Renal cortical epithelial cell (primary cell): ENCODE data around the gene INAFM1. TPM values are rescaled to one million over a fixed set of nuclear protein-coding genes. Genes with fewer than 3 reads are reported as not detected.

Experiments used
- DNase-seq: peaks from one replicate; pipeline ENCODE4 v3.0.0-alpha.2; 2011; ENCODE audit warnings: low read depth
- total RNA-seq: library from RNA; depleted of rRNA; stranded (reverse); fragments of >200 nt; gene quantifications from 2 replicates; pipeline ENCODE4 v1.2.3, GENCODE V29; 2014

Gene INAFM1
- total RNA-seq, 1 donor from 2014 or later: 1.8 TPM

- DNase-seq: no peak
Observed at GRCh38 chr19:47310323-47310722, 35.6 kb downstream of the INAFM1 start.

GRCh38 chr19:47310819-47311218 is 36.1 kb downstream of the INAFM1 start:
- DNase-seq: no peak

GRCh38 chr19:47312366-47313006 is 37.8 kb downstream of the INAFM1 start:
- DNase-seq: no peak

- no peak for DNase-seq
Observed at GRCh38 chr19:47313754-47314295, 39.1 kb downstream of the INAFM1 start.

- peak; percentile 90 for DNase-seq
Observed at GRCh38 chr19:47315125-47315821, 40.6 kb downstream of the INAFM1 start.

GRCh38 chr19:47316513-47316912 is 41.8 kb downstream of the INAFM1 start:
- DNase-seq: no peak

- no peak for DNase-seq
Observed at GRCh38 chr19:47319923-47320871, 45.5 kb downstream of the INAFM1 start.

- DNase-seq: no peak
Observed at GRCh38 chr19:47321630-47322029, 46.9 kb downstream of the INAFM1 start.

- no peak for DNase-seq
Observed at GRCh38 chr19:47322058-47322457, 47.4 kb downstream of the INAFM1 start.

- no peak for DNase-seq
Observed at GRCh38 chr19:47323409-47323808, 48.7 kb downstream of the INAFM1 start.

- no peak for DNase-seq
Observed at GRCh38 chr19:47323872-47324271, 49.2 kb downstream of the INAFM1 start.

GRCh38 chr19:47324502-47324901 is 49.8 kb downstream of the INAFM1 start:
- no peak for DNase-seq

Other genes with a start within 250 kb of the INAFM1 start
- 11.6 and 35.8 TPM in 2 replicates for gene TMEM160, start 226.3 kb upstream of the INAFM1 start, total RNA-seq
- 7.5 and 20.4 TPM in 2 replicates for gene ZC3H4, start 161.1 kb upstream of the INAFM1 start, total RNA-seq
- 106 and 164 TPM in 2 replicates for gene SAE1, start 144.1 kb upstream of the INAFM1 start, total RNA-seq
- gene BBC3, start 43.7 kb upstream of the INAFM1 start, total RNA-seq: 21.1 and 29.7 TPM in 2 replicates
- gene CCDC9, start 18.4 kb upstream of the INAFM1 start, total RNA-seq: 4.0 and 9.8 TPM in 2 replicates
- gene C5AR1, start 35.0 kb downstream of the INAFM1 start, total RNA-seq: 0.80 TPM in 1 of 2 replicates, not detected in the other
- 0.30 TPM in 1 of 2 replicates, not detected in the other for gene C5AR2, start 57.3 kb downstream of the INAFM1 start, total RNA-seq
- 7.1 and 13.4 TPM in 2 replicates for gene DHX34, start 74.4 kb downstream of the INAFM1 start, total RNA-seq
- 3.6 and 9.1 TPM in 2 replicates for gene MEIS3, start 144.6 kb downstream of the INAFM1 start, total RNA-seq
- 0.30 and 1.6 TPM in 2 replicates for gene SLC8A2, start 197.0 kb downstream of the INAFM1 start, total RNA-seq
- gene KPTN, start 209.3 kb downstream of the INAFM1 start, total RNA-seq: 1.4 and 7.1 TPM in 2 replicates
- 95.9 and 131 TPM in 2 replicates for gene NAPA, start 240.2 kb downstream of the INAFM1 start, total RNA-seq